Esophagus squamous epithelium (tissue), 5 donors: ENCODE data around the gene NHS. TPM values are rescaled to one million over a fixed set of nuclear protein-coding genes. Genes with fewer than 3 reads are reported as not detected.

Experiments
- DNase-seq: peaks from one replicate; lab custom pipeline; 2025; lab: John Stamatoyannopoulos, UW
- H3K27ac ChIP-seq, 4 donors: fragments of 200-600 bp; sonication (generic); one replicate each; pipeline ENCODE4 v1.5.1; 2016 to 2019; ENCODE audit warnings: mild to moderate bottlenecking in 1 of 4
- H3K27me3 ChIP-seq, 4 donors: fragments of 200-600 bp; sonication (generic); 1 replicate in 3 of 4; 2 replicates in 1 of 4; pipeline versions ENCODE4 v1.5.1 to v1.6.0; 2017 to 2021; ENCODE audit warnings: antibody characterized with exemption in 1 of 4
- H3K36me3 ChIP-seq, 3 donors: fragments of 200-600 bp; sonication (generic); one replicate each; pipeline ENCODE4 v1.5.1; 2016 to 2019
- H3K4me1 ChIP-seq, 3 donors: fragments of 200-600 bp; sonication (generic); one replicate each; pipeline ENCODE4 v1.5.1; 2017 to 2019
- H3K4me3 ChIP-seq, 4 donors: fragments of 200-600 bp; sonication (generic); 1 replicate in 3 of 4; 2 replicates in 1 of 4; pipeline ENCODE4 v1.5.1; 2016 to 2019; ENCODE audit warnings: mild to moderate bottlenecking in 2 of 4, moderate library complexity in 1 of 4
- H3K9me3 ChIP-seq, 3 donors: fragments of 200-600 bp; sonication (generic); one replicate each; pipeline ENCODE4 v1.5.1; 2016 to 2019
- POLR2A ChIP-seq, 4 donors: fragments of 450-650 bp; IDR thresholded peaks; one replicate each; pipeline ENCODE4 v1.6.1; 2017; ENCODE audit warnings: antibody characterized with exemption in 4 of 4, mild to moderate bottlenecking in 4 of 4, moderate library complexity in 3 of 4
- WGBS, 2 donors: methylation state at CpG; one replicate each; pipeline ENCODE4 v1.1.5; 2018; 5-methylcytosine and 5-hydroxymethylcytosine counted together
- intact Hi-C: fragments of 100-400 bp; cut with DNase I; formaldehyde crosslinking; loops from one replicate; pipeline ENCODE4 v1.15.0; 2022
- total RNA-seq, 4 donors: library from RNA; depleted of rRNA; stranded (reverse); fragments of >200 nt; gene quantifications; one replicate each; pipeline ENCODE4 v1.1.0, GENCODE V29; 2016
- TF ChIP-seq, protein P1 (sequence below), 6 experiments: fragments of 450-650 bp in 4 of 6; fragments of 200-600 bp in 2 of 6; sonication (generic) in 2 of 6; IDR thresholded peaks; one replicate each; pipeline ENCODE4 v1.5.1; 2016 to 2019; ENCODE audit warnings: antibody characterized with exemption in 6 of 6, mild to moderate bottlenecking in 4 of 6, moderate library complexity in 4 of 6
- donor health status: DM: yes; HTN: yes; CAD: no.

The NHS gene
- total RNA-seq, 4 donors from 2014 or later, result 1.2 to 3.4 (median 2.6) TPM

DNA sequence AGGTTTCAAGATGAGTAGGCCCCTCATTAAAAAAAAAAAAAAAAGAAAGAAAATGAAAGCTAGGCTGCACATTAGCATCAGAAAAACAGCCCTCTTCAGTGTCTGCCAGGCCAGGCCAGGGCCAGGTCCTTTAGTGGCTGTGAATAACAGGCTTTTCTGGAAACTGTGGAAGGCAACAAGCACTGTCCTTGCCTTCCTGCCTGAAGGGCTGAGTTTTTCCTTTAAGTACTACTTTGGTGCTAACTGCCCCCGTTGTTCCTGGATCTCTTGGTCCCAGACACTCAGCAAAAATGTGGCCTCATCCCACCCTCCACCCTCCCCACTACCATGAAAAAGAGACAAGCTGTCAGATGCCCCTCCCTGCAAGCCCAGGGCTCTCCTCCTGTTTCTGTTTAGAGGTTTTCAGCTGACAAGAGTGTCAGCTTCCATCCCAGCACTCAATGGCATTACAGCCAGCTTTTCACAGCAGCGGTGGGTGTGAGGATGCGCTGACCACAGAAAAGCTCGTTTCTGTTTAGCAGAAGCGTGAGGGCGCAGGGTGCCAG lies 174.2 kb downstream of the NHS start:
- no peak for DNase-seq
- H3K36me3 ChIP-seq, result no peaks in the 10 kb centered on the region
- no peak overlapping the region for H3K27ac ChIP-seq
- WGBS, 2 donors, result 42% methylated on average over 5 of the region's 6 CpGs; no CpG with 5 or more reads in 1 of the 2 donors
- no peaks in the 10 kb centered on the region for H3K27me3 ChIP-seq
- H3K4me1 ChIP-seq, result peaks cover 7 to 62% (median 20%) of the 10 kb centered on the region in 3 donors
- H3K9me3 ChIP-seq, result no peaks in the 10 kb centered on the region
- intact Hi-C loops, result no loop called here
- H3K4me3 ChIP-seq, result no peak overlapping the region
- no peak for TF ChIP-seq POLR2A (IDR thresholded peaks at IDR 0.05)
- TF ChIP-seq, protein P1, sequence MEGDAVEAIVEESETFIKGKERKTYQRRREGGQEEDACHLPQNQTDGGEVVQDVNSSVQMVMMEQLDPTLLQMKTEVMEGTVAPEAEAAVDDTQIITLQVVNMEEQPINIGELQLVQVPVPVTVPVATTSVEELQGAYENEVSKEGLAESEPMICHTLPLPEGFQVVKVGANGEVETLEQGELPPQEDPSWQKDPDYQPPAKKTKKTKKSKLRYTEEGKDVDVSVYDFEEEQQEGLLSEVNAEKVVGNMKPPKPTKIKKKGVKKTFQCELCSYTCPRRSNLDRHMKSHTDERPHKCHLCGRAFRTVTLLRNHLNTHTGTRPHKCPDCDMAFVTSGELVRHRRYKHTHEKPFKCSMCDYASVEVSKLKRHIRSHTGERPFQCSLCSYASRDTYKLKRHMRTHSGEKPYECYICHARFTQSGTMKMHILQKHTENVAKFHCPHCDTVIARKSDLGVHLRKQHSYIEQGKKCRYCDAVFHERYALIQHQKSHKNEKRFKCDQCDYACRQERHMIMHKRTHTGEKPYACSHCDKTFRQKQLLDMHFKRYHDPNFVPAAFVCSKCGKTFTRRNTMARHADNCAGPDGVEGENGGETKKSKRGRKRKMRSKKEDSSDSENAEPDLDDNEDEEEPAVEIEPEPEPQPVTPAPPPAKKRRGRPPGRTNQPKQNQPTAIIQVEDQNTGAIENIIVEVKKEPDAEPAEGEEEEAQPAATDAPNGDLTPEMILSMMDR (IDR thresholded peaks at IDR 0.05), result no peak

DNA sequence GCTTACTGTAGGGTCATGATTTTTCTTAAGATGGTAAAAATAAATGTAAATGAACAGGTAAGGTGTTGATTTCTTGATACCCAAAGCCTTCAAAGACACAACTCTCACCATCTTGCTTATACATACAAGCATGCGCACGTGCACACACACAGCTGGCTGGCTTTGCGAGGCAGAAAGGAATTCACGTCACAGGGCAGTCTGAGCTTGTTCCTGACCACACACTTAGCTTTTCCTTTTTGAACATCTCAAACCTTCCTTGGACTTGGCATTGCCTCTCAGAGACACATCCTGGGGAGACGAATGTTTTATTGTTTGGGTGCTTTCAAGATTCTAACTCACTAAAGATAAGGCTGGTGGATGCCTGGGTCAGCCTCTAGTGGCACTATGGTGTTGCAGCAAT lies 175.0 kb downstream of the NHS start:
- WGBS, 2 donors, result 53 to 66% methylated on average over 4 to 5 of the region's 5 CpGs
- H3K27me3 ChIP-seq, result no peaks in the 10 kb centered on the region
- TF ChIP-seq POLR2A (IDR thresholded peaks at IDR 0.05), result no peak
- TF ChIP-seq, protein P1 (IDR thresholded peaks at IDR 0.05), result no peak

DNA sequence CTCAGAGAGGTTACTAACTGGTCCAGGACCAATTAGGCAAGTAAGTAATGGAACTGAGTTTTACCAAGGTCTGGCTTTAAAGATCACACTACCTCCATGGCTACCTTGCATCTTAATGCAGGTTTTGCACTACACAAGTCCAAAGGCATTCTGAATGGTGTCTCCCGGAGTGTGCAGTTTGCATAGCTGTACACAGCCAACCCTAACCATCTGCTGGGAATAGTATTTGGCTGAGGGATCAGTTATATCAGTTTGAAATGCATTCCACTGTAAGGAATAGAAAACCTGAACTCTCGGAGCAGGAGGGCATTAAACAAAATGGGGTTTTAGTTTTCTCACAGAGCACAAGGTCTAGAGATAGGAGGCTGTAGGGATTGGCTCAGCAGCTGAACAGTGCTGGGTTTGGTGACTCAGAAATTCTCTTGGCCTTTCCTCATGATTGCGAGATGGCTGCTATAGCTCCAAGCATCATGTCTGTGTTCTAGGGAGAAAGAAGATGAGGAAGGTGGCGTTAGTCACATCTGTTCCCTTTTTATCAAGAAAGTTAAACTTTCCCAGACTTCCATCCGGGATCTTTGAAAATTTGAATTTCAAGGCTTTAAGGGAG lies 177.1 kb downstream of the NHS start:
- no peak for DNase-seq
- TF ChIP-seq, protein P1 (IDR thresholded peaks at IDR 0.05), result no peak
- TF ChIP-seq POLR2A (IDR thresholded peaks at IDR 0.05), result no peak
- H3K27ac ChIP-seq, result no peak overlapping the region
- 63 to 72% methylated on average over 4 to 5 of the region's 5 CpGs for WGBS, 2 donors
- no peaks in the 10 kb centered on the region for H3K36me3 ChIP-seq
- no peak overlapping the region for H3K4me3 ChIP-seq
- peaks cover 7 to 66% (median 23%) of the 10 kb centered on the region in 3 donors for H3K4me1 ChIP-seq
- no peaks in the 10 kb centered on the region for H3K27me3 ChIP-seq
- intact Hi-C loops, result no loop called here
- no peaks in the 10 kb centered on the region for H3K9me3 ChIP-seq

More for the DNA sequence above, 175.0 kb downstream of the NHS start:
- peaks cover 7 to 70% (median 23%) of the 10 kb centered on the region in 3 donors for H3K4me1 ChIP-seq
- H3K36me3 ChIP-seq, result no peaks in the 10 kb centered on the region
- intact Hi-C loops, result no loop called here
- no peak overlapping the region for H3K27ac ChIP-seq
- no peak overlapping the region for H3K4me3 ChIP-seq
- DNase-seq, result no peak
- H3K9me3 ChIP-seq, result no peaks in the 10 kb centered on the region

DNA sequence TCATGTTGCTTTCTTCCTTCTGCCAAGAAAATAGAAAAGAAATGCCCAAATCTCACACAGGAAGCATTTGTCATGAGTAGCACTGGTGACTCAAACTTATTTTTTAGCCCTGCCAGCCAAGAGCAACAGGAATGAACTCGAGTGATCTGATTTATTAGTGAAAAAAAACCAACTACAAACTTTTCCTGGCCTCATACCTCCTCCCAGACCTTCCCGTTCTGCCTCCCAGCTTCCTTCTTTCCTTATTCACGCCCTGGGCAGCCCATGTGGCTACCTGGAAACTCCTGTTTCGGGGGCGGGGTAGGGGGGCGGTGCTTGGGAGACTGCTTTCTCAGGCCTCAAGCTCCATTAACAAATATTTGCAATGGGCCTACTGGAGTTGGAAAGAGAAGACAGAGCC lies 178.5 kb downstream of the NHS start:
- 8 to 20% methylated on average over 2 to 4 of the region's 6 CpGs for WGBS, 2 donors
- TF ChIP-seq POLR2A (IDR thresholded peaks at IDR 0.05), result no peak
- TF ChIP-seq, protein P1 (IDR thresholded peaks at IDR 0.05), result no peak

DNA sequence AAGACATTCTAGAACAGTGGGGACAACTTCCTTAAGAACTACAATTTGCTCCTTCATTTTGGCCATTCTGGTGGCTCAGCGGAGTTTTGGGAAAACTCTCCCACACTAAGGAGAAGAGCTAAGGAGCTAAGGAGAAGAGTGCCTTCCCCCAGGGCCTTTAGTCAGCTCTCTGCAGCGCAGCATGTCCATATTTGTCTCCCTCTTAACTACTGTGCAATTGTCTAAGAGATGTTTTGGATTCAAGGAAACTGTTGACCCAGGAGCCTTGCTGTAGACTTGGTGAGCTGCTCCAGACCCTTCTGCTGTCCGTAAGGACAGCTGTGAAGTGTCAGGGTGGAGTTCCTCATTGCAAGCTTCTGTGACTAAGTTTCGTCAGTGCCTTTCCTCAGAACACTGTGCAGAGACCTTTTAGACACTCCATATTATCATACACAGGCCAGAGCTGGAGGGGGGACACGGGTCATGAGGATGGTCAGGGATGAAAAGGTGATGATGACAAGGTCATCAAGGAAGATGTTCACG lies 179.0 kb downstream of the NHS start:
- DNase-seq, result no peak
- WGBS, 2 donors, result 45 to 50% methylated on average over 1 to 6 of the region's 6 CpGs
- H3K27ac ChIP-seq, result peak overlapping the region; percentile 45 to 73 (median 64)
- peaks cover 3 to 48% (median 15%) of the 10 kb centered on the region in 3 donors for H3K4me1 ChIP-seq
- intact Hi-C loops, result no loop called here
- H3K9me3 ChIP-seq, result no peaks in the 10 kb centered on the region
- no peaks in the 10 kb centered on the region for H3K27me3 ChIP-seq
- H3K4me3 ChIP-seq, result no peak overlapping the region
- H3K36me3 ChIP-seq, result no peaks in the 10 kb centered on the region
- TF ChIP-seq, protein P1 (IDR thresholded peaks at IDR 0.05), result no peak
- TF ChIP-seq POLR2A (IDR thresholded peaks at IDR 0.05), result no peak

More for the DNA sequence above, 178.5 kb downstream of the NHS start:
- Histone ChIP-seq H3K36me3 (no peaks in the 10 kb centered on the region), H3K4me3 (no peak overlapping the region), H3K9me3 (no peaks in the 10 kb centered on the region), H3K4me1 (peaks cover 7 to 53% (median 15%) of the 10 kb centered on the region in 3 donors), H3K27me3 (no peaks in the 10 kb centered on the region), H3K27ac (peak overlapping the region; percentile 45 to 73 (median 64))
- intact Hi-C loops, result no loop called here
- DNase-seq, result no peak
